ENCODE measurements around the gene ASPN.

The ASPN gene
- 0 to 1.2 (median 0) reads per million in 17 experiments for total RNA-seq

DNA sequence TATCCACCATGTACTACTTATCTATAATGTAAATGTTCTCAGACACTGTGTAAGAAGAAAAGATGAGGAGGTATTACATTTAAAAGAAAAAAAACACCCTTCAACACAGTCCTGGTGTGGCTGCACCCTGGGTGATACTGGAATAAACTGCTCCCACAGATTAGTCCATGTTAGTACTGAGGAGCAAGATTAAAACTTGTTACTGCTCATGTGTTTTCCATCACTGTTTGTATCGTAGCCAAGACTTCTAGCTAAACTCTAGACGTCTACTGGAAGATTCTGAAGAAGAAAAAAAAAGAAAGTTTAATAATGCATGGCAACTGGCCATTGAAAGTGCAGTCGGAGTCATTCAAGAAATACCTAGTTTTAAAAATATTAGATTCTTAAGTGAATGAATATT lies at the start of gene ASPN:
TSS of gene ASPN (minus strand) at position 178 of the 400 bp plus-strand sequence.
- DNase-seq = no peak

- DNase-seq = no peak
These were observed 48.6 kb upstream of the ASPN start for GRCh38 chr9:92530893-92531292.

DNA sequence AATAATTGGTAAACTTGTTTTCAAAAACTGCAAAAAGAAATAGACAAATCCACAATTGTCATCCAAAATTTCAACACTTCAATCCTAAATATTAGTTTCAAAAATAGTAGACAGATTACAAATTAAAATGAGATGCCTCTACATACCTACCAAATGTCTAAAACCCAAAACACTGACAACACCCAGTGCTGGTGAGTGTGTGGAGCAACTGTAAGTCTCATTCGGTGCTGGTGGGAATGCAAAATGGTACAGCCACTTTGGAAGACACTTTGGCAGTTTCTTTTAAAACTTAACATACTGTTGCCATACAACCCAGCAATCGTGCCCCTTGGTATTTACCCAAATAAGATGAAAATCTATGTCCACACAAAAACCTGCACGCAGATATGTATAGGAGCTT lies 46.8 kb upstream of the ASPN start:
- DNase-seq = no peak

DNA sequence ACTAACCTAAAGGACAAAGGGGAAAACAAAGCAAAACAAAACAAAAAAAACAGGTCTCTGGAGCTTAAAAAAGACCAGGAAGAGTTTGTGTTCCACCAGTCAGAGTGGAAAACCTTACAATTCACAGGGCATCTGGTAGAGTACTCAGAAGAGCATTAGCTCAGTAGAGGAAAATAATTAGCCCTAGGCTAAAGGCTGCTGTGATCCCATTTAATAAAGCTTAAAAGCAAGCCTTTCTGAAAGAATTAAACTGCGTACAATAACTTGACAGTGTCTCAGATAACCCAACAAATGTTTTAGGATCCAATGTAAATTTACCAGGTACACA lies 46.2 kb upstream of the ASPN start:
- no peak for DNase-seq

GRCh38 chr9:92527832-92528521 lies 45.7 kb upstream of the ASPN start:
- DNase-seq = no peak

- no peak for DNase-seq
These were observed 45.1 kb upstream of the ASPN start for GRCh38 chr9:92527291-92527828.

DNA sequence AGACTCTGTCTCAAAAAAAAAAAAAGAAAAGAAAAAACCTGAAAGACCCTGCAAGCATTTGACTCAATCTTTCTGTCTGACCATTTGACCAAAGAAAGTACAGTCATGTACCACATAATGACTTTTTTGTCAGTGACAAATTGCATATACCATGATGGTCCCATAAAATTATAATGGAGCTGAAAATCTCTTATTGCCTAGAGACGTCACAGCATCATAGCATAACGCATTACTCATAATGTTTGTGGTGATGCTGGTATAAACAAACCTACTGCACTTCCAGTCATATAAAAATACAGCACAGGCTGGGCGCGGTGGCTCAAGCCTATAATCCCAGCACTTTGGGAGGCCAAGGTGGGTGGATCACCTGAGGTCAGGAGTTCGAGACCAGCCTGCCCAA lies 43.0 kb upstream of the ASPN start:
- DNase-seq = no peak

- no peak for DNase-seq
These were observed 42.6 kb upstream of the ASPN start for GRCh38 chr9:92524881-92525280.

- no peak for DNase-seq
These were observed 41.0 kb upstream of the ASPN start for GRCh38 chr9:92522983-92523970.

DNA sequence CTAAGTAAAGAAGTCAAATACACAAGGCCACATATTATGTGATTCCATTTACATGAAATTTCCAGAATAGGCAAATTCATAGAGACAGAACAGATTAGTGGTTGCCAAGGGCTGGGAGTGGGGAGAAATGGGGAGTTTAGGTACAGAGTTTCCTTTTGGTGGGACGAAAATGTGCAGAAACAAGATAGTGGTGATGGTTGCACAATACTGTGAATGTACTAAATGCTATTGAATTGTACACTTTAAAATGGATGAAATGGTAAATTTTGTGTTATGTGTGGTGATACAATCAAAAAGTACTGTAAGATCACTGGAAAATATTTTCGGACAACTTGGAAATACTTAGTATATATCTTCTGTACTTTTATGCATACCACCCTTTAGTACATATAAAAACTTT lies 38.5 kb upstream of the ASPN start:
- no peak for DNase-seq

- DNase-seq = no peak
These were observed 35.9 kb upstream of the ASPN start for GRCh38 chr9:92518199-92518598.

- no peak for DNase-seq
These were observed 34.7 kb upstream of the ASPN start for GRCh38 chr9:92517046-92517445.

DNA sequence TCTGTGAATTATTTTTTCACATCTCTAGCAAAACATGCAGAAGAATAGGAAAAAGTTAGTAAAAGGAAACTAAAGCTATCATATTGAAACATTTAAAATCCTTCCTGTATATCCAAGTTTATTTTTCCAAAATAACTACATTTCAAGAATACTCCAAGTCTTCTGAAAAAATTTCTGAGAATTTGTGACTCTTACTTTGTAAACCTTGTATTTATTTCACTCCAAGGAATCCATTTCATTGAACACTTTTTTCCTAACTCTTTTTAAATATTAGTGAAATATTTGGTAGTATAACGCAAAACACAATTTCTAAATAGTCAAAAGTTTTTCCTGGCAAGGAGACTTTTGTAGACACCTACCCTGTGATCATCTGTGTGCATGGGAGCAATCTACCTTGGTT lies 34.2 kb upstream of the ASPN start:
- DNase-seq = no peak

- no peak for DNase-seq
These were observed 32.3 kb upstream of the ASPN start for GRCh38 chr9:92514635-92515034.

- DNase-seq = no peak
These were observed 31.0 kb upstream of the ASPN start for GRCh38 chr9:92513349-92513748.

GRCh38 chr9:92512622-92513021 lies 30.3 kb upstream of the ASPN start:
- DNase-seq = no peak

- no peak for DNase-seq
These were observed 28.4 kb upstream of the ASPN start for GRCh38 chr9:92510747-92511146.

- DNase-seq = no peak
These were observed 26.7 kb upstream of the ASPN start for GRCh38 chr9:92509050-92509449.

DNA sequence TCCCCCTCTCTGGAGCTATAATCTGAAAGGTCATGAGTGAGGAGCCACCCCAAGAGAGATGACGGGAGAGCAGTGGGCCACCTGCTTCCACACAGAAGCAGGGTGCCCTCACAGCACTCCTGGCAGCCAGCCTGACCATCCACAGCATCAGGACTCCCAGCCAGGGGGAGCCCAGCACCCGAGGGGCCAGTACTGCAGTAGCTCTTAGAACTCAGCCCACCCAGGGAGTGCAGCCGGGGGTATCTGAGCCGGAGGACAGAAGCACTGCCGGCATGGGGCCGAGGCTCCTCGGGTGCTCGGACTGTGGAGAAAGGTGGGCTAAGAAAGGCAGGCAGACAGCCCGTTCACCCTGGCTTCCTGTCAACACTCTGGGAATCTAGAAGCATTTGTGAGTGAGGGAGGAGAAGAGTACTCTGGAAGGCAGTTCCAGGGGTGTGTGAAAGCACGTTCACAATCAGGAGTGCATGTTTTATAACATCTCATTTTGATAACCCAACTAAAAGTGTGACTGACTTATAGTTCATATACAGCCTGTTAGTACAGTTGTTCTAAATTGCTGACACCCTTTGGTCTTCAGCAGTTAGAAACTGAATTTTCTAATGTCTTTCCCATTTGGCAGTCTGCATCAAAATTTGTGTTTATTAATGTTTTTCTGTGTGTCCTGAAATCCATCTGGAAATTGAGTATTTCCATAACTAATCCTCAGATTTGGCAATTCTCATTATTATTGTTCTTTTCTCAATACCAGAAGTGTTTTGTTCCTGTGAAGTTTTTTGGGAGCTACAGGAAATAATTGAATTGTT lies 25.9 kb upstream of the ASPN start:
- DNase-seq = no peak

- no peak for DNase-seq
These were observed 25.2 kb upstream of the ASPN start for GRCh38 chr9:92507496-92507895.

DNA sequence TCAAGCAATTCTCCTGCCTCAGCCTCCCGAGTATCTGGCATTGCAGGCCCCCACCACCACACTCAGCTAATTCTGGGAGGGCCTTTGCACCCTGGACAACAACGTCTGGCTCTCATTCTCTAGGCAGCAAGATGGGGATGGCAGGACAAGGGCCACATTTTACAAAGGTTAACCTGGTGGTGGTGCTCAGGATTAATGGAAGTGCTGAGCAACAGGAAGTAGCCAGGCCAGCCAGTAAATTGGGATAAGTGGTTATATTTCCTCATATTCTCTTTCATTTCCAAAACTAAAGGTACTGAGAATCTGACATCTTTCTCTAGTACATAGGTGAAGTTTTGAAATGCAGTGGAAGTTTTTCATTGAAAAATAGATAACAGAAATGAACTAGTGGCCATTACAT lies 24.7 kb upstream of the ASPN start:
- DNase-seq = peak in 1 of 4 experiments; percentile 7

GRCh38 chr9:92506184-92506857 lies 24.0 kb upstream of the ASPN start:
- DNase-seq = peak in 3 of 4 experiments; percentile 18 to 27 (median 20)

Measured in suppressor macrophage (primary cell).